Adipocyte (in vitro differentiated cells): Measurements from ENCODE around the gene UBE2G2.
A peak's percentile ranks its signal among the peaks of the same experiment; 100 is the strongest.

Experiments
- DNase-seq: peaks from one replicate; pipeline ENCODE4 v3.0.0-alpha.2; 2015; ENCODE audit warnings: low read depth
- H3K27me3 ChIP-seq: replicated peaks from 2 replicates; pipeline ENCODE4 v1.7.0; 2013; ENCODE audit warnings: mild to moderate bottlenecking, low read length, moderate library complexity; ENCODE audit not compliant: control insufficient read depth, insufficient read depth
- H3K36me3 ChIP-seq: 2 replicates; pipeline ENCODE4 v1.7.0; 2013; ENCODE audit warnings: low read length, mild to moderate bottlenecking, moderate library complexity; ENCODE audit not compliant: control insufficient read depth, insufficient read depth, severe bottlenecking
- H3K4me1 ChIP-seq: 2 replicates; pipeline ENCODE4 v1.7.0; 2013; ENCODE audit warnings: mild to moderate bottlenecking, low read length, moderate library complexity; ENCODE audit not compliant: control insufficient read depth, insufficient read depth
- H3K4me3 ChIP-seq: 2 replicates; pipeline ENCODE4 v1.7.0; 2013; ENCODE audit warnings: mild to moderate bottlenecking, low read length, moderate library complexity
- H3K9ac ChIP-seq: 2 replicates; pipeline ENCODE4 v1.7.0; 2013; ENCODE audit warnings: mild to moderate bottlenecking, low read length, moderate library complexity
- H3K9me3 ChIP-seq: 2 replicates; pipeline ENCODE4 v1.7.0; 2013; ENCODE audit warnings: mild to moderate bottlenecking, low read length, moderate library complexity; ENCODE audit not compliant: control insufficient read depth

UBE2G2 gene

GRCh38 chr21:44812640-44813039 is 11.0 kb upstream of the UBE2G2 start:
- H3K27me3 ChIP-seq = no peaks in the 10 kb centered on the region
- no peak for DNase-seq
- peaks cover 31% of the 10 kb centered on the region for H3K36me3 ChIP-seq
- H3K4me1 ChIP-seq = peaks cover 30% of the 10 kb centered on the region
- no peak overlapping the region for H3K4me3 ChIP-seq
- H3K9me3 ChIP-seq = no peaks in the 10 kb centered on the region
- no peak overlapping the region for H3K9ac ChIP-seq

DNA sequence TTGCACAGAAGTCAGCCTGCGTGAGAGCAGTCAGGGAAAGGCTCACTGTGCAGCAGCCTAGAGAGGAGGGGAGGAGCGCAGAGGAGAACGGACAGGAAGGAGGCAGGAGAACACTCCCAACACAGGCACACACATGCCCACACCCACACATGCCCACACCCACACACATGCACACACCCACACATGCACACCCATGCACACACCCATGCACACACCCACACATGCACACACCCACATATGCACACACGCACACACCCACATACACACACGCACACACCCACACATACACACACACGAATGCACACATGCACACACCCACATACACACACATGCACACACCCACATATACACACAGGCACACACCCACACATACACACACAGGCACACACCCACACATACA is 9.2 kb upstream of the UBE2G2 start:
- Histone ChIP-seq H3K4me1 (peaks cover 21% of the 10 kb centered on the region), H3K9me3 (no peaks in the 10 kb centered on the region), H3K4me3 (no peak overlapping the region), H3K27me3 (no peaks in the 10 kb centered on the region), H3K36me3 (peaks cover 48% of the 10 kb centered on the region), H3K9ac (no peak overlapping the region)
- no peak for DNase-seq

- Histone ChIP-seq H3K9me3 (no peaks in the 10 kb centered on the region), H3K36me3 (peaks cover 64% of the 10 kb centered on the region)
- DNase-seq = no peak
These were observed 4.2 kb upstream of the UBE2G2 start for GRCh38 chr21:44805859-44806258.

GRCh38 chr21:44805226-44805625 is 3.6 kb upstream of the UBE2G2 start:
- Histone ChIP-seq H3K9ac (no peak overlapping the region), H3K4me3 (no peak overlapping the region), H3K9me3 (no peaks in the 10 kb centered on the region), H3K4me1 (peaks cover 15% of the 10 kb centered on the region), H3K27me3 (no peaks in the 10 kb centered on the region), H3K36me3 (peaks cover 61% of the 10 kb centered on the region)
- no peak for DNase-seq

More at GRCh38 chr21:44805859-44806258, 4.2 kb upstream of the UBE2G2 start:
- Histone ChIP-seq H3K9ac (no peak overlapping the region), H3K4me3 (no peak overlapping the region), H3K4me1 (peaks cover 8% of the 10 kb centered on the region), H3K27me3 (no peaks in the 10 kb centered on the region)

DNA sequence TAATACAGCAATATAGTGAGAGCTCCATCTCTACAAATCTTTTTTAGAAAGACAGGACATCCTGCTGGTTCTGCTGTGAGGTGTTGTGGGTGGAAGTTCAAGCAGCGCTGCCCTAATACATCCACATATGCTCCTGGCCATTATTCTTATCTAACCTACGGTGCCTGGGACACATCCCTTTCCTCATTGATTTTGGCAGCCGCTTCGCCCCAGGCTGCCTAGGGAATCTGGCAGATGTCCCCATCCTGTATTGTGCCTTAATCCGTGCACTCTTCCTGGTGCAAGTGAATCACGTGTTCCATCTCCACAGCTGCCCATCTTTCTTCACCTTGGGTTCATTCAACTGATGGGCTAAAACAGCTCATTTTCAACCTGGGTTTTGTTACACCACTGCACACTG is 3.1 kb upstream of the UBE2G2 start:
- no peak overlapping the region for H3K9ac ChIP-seq
- peaks cover 19% of the 10 kb centered on the region for H3K4me1 ChIP-seq
- H3K36me3 ChIP-seq = peaks cover 56% of the 10 kb centered on the region
- DNase-seq = no peak
- H3K27me3 ChIP-seq = no peaks in the 10 kb centered on the region
- H3K9me3 ChIP-seq = no peaks in the 10 kb centered on the region
- H3K4me3 ChIP-seq = no peak overlapping the region

GRCh38 chr21:44803651-44804050 is 2.0 kb upstream of the UBE2G2 start:
- H3K36me3 ChIP-seq = peaks cover 51% of the 10 kb centered on the region

GRCh38 chr21:44802396-44803153 is 955 bp upstream of the UBE2G2 start:
- no peak for DNase-seq
- Histone ChIP-seq H3K9ac (peak overlapping the region; percentile 91), H3K27me3 (no peaks in the 10 kb centered on the region), H3K36me3 (peaks cover 49% of the 10 kb centered on the region), H3K4me3 (peak overlapping the region; percentile 95), H3K4me1 (peaks cover 23% of the 10 kb centered on the region), H3K9me3 (no peaks in the 10 kb centered on the region)

More at GRCh38 chr21:44803651-44804050, 2.0 kb upstream of the UBE2G2 start:
- Histone ChIP-seq H3K27me3 (no peaks in the 10 kb centered on the region), H3K4me3 (no peak overlapping the region), H3K9ac (no peak overlapping the region), H3K4me1 (peaks cover 23% of the 10 kb centered on the region), H3K9me3 (no peaks in the 10 kb centered on the region)
- no peak for DNase-seq

DNA sequence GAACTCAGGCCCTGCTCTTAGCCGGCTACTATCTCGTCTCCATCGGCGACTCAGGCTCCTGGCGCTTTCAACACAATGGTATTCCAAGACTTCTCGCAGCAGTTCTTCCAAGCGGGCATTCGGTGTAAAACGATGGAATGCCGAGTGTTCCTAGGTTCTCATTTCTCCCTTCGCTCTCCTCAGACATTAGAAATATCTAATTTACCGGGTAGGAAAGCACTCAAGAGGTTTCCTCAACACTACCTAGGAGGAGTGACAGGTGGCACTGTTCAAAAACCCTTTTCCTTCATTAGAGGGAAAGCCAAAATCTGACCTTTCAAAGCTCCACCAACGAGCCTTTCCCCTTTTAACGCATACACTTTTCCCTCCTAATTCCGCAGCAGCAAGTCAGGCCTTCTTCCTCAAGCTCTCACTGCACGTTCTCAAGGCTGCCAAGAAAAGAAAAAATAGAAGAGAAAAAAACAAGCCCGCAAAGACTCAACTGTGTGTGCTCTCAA is 601 bp downstream of the UBE2G2 start:
- Histone ChIP-seq H3K4me1 (peaks cover 23% of the 10 kb centered on the region), H3K27me3 (no peaks in the 10 kb centered on the region), H3K9ac (peak overlapping the region; percentile 91), H3K4me3 (peak overlapping the region; percentile 95), H3K9me3 (no peaks in the 10 kb centered on the region), H3K36me3 (peaks cover 35% of the 10 kb centered on the region)
- peak; percentile 56 for DNase-seq

DNA sequence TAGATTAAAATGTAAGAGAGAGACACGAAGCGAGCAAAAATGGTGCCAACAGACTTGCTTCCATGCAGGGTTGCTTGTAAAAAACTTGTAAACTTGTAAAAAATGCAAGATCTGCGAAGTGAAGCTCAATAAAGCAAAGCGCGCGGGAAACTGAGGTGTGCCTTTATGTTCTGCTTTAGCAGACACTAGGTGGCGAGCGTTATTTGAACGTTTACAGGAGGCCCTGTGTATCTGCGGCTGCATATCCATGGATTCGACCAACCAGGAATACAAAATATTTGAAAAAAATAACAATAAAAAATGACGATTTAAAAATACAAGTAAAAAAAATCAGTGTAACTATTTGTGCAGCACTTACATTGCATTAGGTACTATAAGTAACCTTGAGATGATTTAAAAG is 1.5 kb downstream of the UBE2G2 start:
- Histone ChIP-seq H3K36me3 (peaks cover 26% of the 10 kb centered on the region), H3K4me1 (peaks cover 23% of the 10 kb centered on the region), H3K4me3 (peak overlapping the region; percentile 95), H3K9me3 (no peaks in the 10 kb centered on the region), H3K9ac (peak overlapping the region; percentile 91), H3K27me3 (no peaks in the 10 kb centered on the region)
- peak; percentile 16 for DNase-seq

DNA sequence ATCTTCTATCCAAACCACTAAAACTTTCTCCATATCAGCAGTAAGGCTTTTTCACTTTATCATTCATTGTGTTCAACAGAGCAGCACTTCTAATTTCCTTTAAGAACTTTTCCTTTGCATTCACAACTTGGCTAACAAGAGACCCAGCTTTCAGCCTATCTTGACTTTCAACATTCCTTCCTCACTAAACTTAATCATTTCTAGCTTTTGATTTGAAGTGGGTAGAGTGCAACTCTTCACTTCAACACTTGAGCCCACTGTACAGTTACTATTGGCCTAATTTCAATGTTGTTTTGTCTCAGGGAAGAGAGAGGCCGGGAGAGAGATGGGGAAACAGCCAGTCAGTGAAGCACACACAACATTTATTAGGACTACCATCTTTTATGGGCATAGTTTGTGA is 2.0 kb downstream of the UBE2G2 start:
- no peak for DNase-seq
- Histone ChIP-seq H3K9me3 (no peaks in the 10 kb centered on the region), H3K4me3 (peak overlapping the region; percentile 95), H3K27me3 (no peaks in the 10 kb centered on the region), H3K9ac (peak overlapping the region; percentile 91), H3K36me3 (peaks cover 22% of the 10 kb centered on the region), H3K4me1 (peaks cover 23% of the 10 kb centered on the region)

DNA sequence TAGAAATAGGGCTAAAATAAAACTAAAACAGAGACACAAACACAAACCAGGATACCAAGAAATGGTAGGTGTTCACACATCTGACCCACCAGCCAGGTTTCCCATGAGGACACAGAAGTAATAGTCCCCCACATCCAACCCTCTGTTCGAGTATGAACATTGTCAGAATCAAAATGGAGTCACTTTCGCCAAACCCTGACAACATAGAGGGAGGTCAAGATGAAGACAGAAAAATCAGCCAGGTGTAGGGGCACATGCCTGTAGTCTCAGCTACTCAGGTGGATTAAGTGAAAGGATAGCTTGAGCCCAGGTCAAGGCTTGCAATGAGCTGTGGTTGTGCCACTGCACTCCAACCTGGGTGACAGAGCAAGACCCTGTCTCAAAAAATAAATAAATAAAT is 3.8 kb downstream of the UBE2G2 start:
- H3K9ac ChIP-seq = no peak overlapping the region
- peaks cover 33% of the 10 kb centered on the region for H3K4me1 ChIP-seq
- no peaks in the 10 kb centered on the region for H3K9me3 ChIP-seq
- no peak overlapping the region for H3K4me3 ChIP-seq
- DNase-seq = no peak
- no peaks in the 10 kb centered on the region for H3K27me3 ChIP-seq
- peaks cover 14% of the 10 kb centered on the region for H3K36me3 ChIP-seq
